Hematopoietic multipotent progenitor cell treated with erythropoietin and hydrocortisone succinate and interleukin-3 and kit ligand, for 17 days (in vitro differentiated cells): Measurements from ENCODE around the gene TMBIM6.
"Not testable (repeated sequence)": the region's sequence is repeated elsewhere in the genome, so short reads cannot be mapped to it uniquely, and the experiment has no call there.

Experiments
- DNase-seq: peaks from one replicate; pipeline ENCODE4 v3.0.0-alpha.2; 2015; ENCODE audit warnings: low spot score

The TMBIM6 gene

DNA sequence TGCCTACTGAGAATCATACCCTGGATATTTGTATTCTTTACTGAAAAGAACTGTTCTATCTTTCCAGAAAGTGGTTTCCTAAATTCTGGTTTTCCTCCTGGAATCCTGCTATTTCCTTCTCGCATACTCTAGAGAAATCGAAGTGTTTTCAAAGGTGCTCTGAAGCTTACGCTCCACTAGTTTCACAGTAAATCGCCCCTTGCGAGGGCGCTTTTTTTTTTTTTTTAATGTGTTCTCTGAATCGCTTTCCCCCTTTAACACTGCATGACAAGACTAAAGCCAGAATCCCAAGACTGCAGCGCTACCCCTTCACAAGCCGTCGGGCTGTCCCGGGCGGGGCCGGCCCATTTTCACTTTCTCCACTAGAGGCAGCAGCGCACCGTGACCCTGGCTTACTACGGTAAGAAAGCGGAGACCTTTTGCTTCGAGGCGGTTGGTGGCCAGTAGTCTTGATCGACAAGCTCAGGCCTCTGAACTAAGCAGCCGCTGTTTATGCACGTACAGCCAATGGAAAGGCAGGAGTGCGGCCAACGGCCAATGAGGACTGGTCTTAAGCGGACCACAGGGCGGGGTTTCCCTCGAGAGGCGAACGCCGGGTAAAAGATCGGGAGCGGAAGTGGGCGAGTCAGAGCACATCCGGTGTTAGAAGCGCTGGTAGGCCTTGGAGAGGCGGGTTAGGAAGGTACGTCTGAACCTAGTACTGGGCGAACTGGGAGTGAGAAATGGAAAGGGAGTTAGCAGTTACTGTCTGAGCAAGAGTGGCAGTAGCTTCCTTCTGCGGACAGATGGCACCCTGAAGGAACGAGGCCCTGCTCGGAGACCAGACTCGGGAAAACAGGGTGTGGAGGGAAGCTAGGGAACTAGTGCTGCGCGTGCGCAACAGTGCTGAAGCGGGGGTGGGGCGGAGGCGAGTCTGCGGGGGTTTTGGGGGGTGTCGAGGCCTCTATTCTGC lies at the start of gene TMBIM6:
TSS of gene TMBIM6 (plus strand) at position 628 of the 952 bp plus-strand sequence. CDS start 10,937 bp downstream, outside the sequence.
- DNase-seq, result peak; percentile 99

- DNase-seq, result no peak
Observed at GRCh38 chr12:49692851-49693250, 48.5 kb upstream of the TMBIM6 start.

- no peak for DNase-seq
Observed at GRCh38 chr12:49693931-49694444, 47.4 kb upstream of the TMBIM6 start.

GRCh38 chr12:49696723-49697122 lies 44.6 kb upstream of the TMBIM6 start:
- DNase-seq, result no peak

- no peak for DNase-seq
Observed at GRCh38 chr12:49697808-49698207, 43.5 kb upstream of the TMBIM6 start.

DNA sequence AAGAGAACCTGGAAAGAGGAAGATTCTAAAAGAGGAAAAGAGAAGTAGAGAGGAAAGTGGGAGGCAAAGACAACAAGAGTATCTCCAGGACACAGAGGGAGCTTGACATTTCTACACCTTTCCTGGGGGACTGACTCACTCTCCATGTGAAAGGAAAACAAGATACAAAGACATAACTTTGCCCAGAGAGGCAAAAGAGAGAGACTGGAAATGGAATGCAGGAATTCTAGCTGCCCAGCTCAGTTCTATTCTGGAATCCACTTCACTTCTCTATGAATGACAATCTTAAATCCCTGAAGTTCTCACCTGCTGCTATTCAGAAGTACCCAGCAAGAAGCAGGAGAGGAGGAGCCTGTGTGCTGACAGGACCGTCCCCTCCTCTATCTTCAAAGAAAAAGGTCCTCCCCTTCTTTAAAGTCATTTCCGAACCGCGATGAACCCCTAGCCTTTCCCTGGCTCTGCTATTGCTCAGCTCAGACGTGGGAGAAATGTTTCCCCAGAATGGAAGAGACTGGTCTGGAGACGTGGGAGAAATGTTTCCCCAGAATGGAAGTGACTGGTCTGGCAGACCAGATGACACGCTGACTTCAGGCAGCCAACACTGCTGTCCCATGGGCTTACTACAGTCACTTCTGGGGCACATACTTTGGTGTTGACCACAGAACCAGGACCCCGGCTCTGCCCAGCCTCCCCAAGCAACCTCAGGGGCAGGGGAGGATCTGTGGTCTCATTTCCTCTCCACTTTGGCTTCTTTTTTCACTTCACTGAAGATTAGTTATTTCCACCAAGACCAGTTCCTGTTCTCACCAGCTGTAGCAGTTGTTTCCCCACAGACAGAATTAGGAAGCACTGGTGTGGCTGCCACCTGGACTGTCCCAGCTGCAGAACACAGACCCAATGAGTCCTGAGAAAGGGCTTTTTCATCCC lies 42.5 kb upstream of the TMBIM6 start:
- no peak for DNase-seq

DNA sequence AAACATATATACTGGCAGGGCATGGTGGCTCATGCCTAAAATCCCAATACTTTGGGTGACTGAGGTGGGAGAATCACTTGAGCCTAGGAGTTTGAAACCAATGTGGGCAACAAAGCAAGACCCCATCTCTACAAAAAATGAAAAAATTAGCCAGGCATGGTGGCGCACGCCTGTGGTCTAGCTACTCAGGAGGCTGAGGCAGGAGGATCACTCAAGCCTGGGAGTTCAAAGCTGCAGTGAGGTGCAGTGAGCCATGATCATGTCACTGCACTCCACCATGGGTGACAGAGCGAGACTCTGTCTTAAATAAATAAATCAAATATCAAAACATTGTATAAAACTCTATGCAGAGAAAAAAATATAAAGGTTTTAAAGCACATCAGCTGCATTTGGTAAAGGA lies 39.3 kb upstream of the TMBIM6 start:
- no peak for DNase-seq

GRCh38 chr12:49702676-49703215 lies 38.6 kb upstream of the TMBIM6 start:
- no peak for DNase-seq

DNA sequence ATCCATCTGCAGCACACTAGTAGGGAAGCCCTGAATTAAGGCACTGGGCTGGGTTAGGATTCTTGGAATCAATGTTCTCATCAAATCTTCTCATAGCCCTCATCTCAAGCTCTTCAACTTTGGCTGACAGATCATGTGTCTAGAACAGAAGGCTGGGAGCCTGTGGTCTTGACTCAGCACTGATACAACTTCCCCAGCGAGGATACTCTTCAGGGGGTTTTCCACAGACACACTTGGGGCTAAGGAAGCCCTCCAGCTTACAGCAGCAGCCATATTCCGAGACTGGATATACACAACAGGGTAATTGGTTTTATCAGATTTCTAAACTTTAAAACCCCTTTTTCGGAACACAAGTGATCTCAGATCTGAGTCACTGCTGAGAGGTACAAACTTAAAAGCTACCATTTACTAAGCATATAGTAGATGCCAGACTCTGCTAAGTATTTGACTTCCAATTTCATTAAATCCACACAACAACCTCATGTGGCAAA lies 37.7 kb upstream of the TMBIM6 start:
- no peak for DNase-seq

DNA sequence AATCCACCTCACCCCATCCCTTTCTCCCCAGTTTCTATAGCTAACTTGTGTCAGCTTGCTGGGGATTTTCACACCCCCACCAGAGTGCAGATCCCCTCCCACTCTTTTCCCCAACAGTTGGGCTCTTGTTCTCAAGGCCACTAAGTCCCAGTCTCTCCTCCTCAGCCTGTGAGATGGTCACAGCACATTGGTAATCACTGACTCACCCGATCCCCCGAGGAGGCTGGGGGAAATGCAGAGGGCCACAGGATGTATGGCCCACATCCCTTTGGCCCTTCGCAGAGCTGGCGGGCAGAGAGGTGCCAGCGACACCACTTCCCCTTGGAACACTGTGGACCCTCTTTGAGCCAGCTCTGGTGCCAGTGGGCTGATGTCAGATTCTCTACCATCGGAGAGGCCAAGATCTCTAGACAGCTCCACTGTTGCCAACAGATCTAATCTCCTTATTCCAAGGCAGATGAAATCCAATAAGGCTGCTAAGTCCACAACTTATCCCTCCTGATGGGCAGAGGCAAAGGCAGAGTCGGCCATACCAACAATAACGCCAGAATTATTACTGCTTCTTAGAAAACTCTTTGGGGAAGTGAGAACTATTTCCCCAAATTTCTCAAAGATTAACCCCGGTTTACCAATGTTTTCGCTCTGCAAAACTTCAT lies 35.8 kb upstream of the TMBIM6 start:
- DNase-seq, result no peak

DNA sequence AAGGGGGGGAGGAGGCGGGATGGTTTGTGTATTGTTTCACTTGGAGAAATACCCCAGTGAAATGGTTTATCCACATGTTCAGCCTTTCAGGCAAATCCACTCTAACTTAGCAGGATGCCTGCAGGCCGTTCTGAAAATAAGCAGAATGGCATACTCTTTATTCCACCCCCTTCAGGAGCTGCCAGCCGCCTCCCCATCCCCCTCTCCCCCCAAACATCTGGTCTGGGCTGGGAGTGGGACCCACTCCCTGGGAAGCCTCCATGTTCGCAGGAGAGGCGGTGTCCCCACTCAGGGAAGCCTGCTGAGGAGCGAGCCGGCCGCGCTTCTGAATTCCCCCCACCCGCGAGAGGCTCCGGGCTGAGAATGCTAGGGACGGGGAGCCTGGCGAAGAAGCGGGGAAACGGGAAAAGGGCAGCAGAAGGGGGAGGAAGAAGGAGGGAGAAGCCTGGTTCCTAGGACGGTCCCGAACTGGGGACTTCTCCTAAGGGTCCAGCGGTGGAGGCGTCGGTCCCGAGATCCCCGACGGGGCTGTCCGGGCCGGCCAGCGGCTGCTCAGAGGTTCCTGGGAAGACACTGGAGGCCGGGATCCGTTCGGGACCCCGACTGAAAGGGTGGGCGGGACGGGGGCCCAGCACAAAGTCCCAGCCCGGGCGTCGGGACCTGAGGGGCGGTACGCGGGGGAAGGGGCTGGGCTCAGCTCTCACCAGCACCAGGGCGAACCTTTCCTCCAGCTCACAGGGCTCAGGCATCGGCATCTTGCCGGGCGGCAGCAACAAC lies 34.8 kb upstream of the TMBIM6 start:
- no peak for DNase-seq

- DNase-seq, result peak; percentile 97
Observed at GRCh38 chr12:49707128-49707811, 34.1 kb upstream of the TMBIM6 start, which contains the start of gene FMNL3. Gene FMNL3, minus strand, starts transcription at chr12:49707405. Its CDS starts 225 bp downstream, at chr12:49707180.

DNA sequence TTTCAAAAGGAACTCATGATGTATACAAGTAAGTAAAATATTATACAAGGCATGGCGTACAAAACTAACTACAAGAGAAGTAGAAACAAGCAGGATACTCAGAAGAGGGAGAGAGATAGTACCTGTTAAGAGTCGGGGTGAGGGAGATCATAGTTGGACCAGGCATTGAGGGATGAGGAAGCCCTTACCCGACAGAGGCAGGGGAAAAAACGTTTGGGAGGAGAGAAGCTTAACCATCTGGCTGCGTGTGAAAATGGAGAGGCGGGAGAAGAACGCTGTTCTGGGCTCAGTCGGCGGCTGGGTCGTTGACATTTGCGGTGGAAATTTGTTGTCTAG lies 33.6 kb upstream of the TMBIM6 start:
- no peak for DNase-seq

- no peak for DNase-seq
Observed at GRCh38 chr12:49708851-49709250, 32.5 kb upstream of the TMBIM6 start.

- not testable (repeated sequence) for DNase-seq
Observed at GRCh38 chr12:49713952-49714351, 27.4 kb upstream of the TMBIM6 start.

DNA sequence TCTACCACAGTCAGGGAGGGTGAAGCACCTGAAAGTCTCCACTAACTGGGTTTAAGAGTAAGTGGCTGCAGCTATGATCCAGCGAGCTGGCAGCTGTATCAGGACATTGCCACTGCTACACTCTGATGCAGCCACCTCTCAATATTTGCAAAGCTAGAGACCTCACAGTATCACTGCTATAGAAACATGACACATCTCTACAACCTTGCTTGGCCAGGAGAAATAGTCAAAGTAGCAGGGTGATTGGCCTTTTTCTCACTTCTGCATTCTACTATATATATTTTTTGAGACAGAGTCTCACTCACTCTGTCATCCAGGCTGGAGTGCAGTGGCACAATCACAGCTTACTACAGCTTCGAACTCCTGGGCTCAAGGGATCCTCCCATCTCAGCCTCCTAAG lies 24.8 kb upstream of the TMBIM6 start:
- DNase-seq, result no peak

- not testable (repeated sequence) for DNase-seq
Observed at GRCh38 chr12:49717800-49718199, 23.6 kb upstream of the TMBIM6 start.

- no peak for DNase-seq
Observed at GRCh38 chr12:49720214-49720613, 21.1 kb upstream of the TMBIM6 start.

DNA sequence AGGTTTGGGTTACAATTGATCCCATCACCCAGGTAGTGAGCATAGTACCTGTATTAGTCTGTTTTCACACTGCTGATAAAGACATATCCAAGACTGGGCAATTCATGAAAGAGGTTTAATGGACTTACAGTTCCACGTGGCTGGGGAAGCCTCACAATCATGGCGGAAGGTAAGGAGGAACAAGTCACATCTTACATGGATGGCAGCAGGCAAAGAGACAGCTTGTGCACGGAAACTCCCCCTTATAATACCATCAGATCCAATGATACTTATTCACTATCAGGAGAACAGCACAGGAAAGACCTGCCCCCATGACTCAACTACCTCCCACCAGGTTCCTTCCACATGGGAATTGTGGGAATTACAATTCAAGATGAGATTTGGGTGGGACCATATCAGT lies 20.0 kb upstream of the TMBIM6 start:
- DNase-seq, result not testable (repeated sequence)

GRCh38 chr12:49728446-49728845 lies 12.9 kb upstream of the TMBIM6 start:
- no peak for DNase-seq
